NCI-H2227 (cell line): ENCODE results near the gene DOCK11.

Experiments used
- DNase-seq: peaks from one replicate; lab custom pipeline; 2025; ENCODE audit not compliant: unreplicated experiment; lab: John Stamatoyannopoulos, UW

DOCK11 gene

DNA sequence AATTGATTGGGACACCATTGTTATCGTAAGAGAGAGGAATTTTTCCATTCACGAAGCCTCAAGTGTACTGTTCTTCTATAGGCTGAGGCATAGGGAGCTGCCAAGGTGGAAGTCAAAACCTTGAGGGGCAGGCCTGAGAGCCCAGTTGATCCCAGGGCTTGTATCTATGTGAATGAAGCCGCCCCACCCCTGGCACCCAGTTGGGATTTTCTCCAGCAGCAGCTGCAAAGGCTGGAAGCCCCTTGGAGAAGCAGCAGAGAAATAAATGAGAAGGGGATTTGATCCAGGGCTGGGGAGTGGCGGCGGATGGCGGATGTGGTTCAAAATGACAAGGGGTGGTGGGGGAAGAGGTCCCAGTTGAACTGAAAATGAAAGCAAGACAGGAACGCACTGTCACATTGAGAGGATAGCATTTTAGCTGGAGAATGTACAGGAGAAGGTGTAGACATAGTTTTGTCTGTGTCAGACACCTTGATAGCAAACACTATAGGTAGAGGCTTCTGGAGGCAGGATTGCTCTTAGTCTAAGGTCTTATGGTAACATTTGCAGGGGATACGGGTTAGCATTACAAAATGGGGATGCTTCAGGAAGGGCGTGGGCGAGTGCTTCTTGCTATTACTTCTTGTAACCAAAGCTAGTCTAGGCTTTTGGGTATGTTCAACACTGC, 32.6 kb downstream of the DOCK11 start:
- no peak for DNase-seq

DNA sequence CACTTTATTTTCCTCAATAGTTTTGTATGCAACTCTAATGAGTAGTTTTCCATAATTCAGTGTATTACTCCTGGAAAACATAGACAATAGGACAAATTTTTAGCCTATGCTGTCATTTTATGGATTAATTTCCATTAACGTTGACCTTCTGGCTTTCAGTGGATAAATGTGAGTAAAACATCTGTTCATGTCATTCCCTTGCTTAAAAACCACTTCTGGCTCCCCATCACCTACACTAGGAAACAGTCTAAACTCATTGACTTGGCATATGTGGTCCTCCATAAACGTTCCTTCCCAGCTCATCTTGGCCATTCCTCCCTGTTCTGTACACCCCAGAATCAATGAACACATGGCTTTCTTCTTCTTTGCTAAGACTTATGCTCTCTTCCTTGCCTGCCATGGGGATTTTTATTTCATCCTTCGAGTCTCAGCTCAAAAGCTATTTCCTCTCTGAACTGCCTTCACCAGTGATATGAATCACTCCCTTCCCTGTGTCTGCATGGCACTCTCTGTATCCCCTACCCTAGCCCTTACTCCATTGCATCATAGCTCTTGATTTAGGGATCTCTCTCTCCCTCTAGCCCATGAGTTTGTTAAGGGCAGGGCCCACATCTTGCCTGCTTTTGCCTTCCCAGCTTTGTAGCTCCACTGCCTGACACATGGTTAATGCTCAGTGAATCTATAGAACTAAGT, 34.8 kb downstream of the DOCK11 start:
- no peak for DNase-seq

DNA sequence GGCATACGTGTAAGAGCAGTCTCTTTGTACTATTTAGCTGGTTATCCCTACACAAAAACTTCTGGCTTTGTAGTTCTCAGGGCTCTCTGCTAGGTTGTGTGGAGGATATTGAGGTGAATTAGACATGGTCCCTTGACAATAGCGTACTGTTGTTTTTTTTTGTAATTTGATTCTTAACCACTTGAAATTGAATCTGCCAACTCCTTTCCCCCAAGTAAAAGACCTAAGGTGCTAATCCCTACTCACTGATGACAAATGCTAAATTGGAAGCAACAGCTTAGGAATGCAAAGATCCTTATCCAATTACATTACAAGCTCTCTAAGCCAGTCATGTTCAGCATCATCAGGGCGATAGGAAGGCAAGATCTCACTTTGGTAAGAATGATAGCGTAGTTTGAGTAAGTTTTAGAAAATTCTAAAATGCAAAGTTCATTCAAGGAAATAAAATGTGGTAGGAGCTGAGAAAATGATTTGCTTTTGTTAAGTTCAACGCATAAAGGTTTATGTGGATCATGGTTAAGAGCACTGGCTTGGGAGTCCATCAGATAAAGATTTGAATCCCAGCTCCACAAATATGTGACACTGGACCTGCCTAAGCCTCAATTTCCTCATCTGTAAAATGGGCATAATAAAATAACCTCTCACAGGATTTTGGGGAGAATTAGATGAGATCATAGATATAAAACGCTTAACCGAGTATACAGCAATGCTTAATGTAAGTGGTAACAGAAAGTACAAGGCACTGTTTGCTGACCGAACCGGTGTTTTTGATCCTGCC, 39.3 kb downstream of the DOCK11 start:
- no peak for DNase-seq

DNA sequence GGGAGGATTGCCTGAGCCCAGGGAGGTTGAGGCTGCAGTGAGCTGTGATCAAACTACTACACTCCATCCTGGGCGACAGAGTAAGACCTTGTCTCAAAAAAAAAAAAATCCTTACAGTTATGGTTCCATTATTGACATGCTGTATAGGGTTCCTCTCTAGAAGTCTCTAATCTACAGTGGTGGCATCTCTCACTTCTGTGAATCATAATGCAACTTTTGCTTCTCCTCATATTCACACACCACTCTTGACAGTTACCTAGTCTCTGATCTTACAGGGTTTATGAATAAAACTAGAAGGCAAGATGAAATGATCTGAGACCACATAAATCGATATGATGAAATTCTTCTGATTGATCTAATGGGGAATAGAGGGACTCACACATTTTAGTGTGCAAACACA, 40.6 kb downstream of the DOCK11 start:
- DNase-seq = no peak

DNA sequence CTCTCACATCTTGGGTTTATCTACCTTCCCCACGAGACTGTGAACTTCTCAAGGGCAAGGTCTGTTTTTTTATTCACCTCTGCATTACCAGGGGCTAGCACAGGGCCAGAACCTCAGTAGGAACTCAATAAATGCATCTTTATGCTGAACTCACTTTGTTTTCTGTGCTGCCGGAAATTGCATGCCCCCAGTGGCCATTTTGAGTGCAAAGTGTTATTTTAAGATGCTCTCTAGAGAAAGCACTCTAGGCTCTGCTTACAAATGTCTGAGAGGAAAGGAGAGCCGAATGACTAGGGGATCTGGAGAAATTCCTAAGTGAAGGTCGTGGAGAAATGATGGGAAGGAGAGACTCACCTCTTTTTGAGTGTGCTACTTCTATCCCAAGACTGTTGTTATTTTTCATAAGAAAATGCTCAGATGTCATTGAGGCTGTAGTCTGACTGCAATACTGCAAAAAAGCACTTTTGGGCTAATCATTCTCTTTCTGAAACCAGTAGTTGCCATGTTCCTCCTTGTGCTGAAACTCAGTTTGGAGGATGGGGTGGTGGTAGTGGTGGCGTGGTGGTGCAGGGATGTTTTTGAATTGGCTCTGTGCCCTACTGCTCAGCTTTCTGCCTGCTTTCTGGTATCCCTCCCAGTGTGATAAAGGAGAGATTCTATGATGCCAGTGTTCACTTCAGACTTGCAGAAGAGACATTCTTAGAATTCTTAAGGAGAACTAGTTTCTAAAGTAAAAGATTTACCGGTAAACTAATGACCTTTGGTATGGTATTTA, 41.3 kb downstream of the DOCK11 start:
- peak; percentile 49 for DNase-seq

DNA sequence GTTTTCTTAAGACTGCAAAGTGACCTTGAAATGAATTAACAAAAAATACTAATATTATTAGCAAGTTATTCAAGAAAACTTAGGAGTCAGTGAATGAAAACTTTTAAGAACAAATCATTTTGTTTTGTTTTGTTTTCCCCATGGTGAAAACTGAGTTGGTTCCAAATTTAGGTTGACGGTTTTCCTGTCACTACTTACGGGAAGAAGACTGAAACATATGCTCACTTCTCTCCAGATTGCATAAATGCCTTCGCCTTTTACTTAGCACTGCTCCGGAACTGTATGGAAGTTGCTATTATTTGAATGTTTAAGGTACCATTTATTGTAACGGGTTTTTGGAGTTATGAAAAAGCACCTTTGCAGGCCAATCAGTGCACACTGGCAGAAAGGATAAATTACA, 42.8 kb downstream of the DOCK11 start:
- DNase-seq = no peak

DNA sequence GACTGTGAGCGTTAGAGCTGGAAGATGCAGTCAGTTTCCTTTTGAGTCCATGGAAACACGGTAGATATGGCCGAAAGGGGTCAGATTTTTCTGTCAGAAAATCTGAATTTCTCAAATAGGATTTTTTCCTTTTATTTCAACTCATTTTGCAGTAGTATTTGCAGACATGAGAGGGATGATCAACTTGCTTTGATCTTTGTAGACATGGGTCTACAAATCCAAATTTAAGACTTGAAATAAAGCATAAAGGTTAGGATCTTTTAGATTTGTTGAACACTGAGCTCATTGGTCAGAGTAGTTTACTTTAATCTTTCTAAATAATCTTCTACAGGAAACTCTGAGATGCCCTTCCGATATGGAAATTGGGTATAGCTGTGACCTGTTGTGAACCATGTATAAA, 44.7 kb downstream of the DOCK11 start:
- no peak for DNase-seq

DNA sequence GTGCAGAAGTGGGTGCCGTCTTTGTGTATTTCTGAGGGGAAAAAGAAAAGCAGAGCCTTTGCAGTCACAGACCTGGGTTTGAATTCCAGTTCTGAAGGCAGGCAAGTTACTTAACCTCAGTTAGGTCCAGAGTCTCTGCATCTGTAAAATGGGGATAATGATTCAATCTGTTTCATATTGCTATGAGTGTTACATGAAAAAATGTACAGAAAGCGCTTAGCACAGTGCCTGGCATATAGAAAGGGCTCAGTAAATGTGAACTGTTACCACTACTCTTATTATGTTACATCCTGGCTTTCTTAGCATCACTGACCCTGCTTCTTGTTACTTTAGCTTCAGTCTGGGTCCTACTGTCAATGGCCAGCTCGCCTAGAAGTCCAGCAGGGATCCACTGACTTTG, 45.9 kb downstream of the DOCK11 start:
- no peak for DNase-seq

DNA sequence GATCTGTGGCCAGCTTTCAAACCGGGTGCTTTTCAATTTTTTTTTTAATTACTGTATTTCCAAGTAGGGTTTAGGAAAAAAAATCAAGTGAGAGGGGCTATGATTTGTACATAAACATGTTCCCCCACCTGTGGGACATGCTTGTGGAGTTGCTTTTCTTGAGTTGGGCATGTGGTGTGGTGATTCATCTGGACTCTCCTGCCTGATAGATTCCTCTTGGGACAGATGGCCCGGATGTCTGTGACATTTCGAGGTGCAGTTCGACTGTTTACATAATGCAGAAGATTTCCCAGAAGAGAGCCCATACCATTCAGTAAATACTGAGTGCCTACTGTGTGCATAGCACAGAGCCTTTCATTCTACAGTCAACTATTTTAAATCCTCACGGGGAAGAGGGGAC, 49.9 kb downstream of the DOCK11 start:
- no peak for DNase-seq

DNA sequence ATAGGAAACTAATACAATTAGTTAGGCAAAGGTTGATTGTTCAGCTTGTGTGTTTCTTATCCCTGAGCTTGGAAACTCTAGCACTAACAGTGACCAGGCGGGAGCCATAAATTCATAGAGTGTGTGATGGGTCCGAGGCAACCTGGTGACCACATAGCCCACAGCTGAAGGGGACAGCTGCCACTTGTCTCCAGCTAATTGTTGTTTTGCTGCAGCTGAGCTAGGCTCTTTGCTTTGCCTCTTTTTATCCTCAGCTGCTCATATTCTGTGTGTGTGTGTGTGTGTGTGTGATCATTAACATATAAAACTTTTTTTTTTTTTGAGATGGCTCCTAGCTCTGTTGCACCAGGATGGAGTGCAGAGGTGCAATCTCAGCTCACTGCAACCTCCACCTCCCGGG, 53.2 kb downstream of the DOCK11 start:
- no peak for DNase-seq

DNA sequence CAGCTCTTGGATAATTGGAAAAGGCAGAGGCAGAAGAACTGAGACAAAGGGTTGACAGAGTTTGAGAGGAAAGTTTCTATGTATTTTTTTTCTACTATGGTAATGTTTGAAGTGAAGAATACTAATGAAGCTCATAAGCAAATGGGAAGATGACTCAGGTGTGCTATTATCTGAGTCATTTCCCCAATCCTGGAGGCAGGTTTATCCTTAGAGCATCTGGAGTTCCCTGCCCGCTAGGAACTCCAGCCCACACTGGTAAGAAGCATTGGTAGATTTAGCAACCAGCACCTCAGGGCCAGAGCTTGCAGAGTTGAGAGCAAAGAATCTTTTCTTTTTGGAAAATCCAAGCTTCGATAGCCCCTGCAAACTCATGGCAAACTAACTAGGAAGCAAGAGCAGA, 55.2 kb downstream of the DOCK11 start:
- no peak for DNase-seq

DNA sequence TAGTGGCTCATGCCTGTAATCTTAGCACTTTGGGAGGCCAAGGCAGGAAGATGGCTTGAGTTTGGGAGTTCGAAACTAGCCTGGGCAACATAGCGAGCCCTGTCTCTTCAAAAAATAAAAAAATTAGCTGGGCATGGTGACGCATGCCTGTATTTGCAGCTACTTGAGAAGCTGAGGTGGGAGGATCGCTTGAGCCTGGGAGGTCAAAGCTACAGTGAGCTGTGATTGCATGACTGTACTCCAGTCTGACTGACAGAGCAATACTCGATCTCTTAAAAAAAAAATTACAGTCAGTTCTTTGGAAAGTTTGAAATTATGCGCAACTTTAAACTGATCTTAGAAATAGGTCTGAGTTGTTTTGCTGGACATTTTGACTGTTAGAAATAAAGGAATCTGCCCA, 55.8 kb downstream of the DOCK11 start:
- DNase-seq = no peak

DNA sequence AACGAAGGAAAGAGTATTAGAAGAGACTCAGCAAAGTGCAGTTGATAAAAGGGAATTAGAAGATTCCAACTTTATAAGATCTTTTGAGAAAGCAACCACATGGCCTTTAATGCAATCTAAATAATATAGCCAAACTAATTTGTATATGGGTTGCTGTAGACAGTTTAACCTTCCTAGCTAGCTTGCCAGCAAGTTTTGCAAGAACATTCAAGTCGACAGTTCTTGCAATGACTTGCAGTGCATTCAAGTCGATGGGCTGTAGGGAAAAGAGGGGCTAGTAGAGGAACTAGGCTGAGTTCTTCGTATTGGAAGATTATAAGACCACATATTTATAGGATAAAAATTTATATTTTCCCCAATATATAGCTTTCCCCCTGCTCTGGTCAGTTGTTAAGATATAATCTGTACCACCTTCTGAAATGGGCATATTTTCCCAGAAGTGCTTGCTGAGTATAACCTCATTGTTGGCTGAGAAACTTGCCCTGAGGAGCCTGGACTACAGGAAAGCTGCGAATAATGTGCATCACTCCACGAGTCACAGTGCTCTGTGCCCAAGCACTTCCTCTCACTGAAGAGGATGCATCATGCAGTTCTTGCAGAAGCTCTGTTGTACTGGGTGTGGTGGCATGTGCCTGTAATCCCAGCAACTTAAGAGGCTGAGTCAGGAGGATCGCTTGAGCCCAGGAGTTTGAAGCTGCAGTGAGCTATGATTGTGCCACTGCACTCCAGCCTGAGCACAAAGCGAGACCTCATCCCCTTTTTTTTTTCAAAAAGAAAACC, 56.7 kb downstream of the DOCK11 start:
- no peak for DNase-seq

DNA sequence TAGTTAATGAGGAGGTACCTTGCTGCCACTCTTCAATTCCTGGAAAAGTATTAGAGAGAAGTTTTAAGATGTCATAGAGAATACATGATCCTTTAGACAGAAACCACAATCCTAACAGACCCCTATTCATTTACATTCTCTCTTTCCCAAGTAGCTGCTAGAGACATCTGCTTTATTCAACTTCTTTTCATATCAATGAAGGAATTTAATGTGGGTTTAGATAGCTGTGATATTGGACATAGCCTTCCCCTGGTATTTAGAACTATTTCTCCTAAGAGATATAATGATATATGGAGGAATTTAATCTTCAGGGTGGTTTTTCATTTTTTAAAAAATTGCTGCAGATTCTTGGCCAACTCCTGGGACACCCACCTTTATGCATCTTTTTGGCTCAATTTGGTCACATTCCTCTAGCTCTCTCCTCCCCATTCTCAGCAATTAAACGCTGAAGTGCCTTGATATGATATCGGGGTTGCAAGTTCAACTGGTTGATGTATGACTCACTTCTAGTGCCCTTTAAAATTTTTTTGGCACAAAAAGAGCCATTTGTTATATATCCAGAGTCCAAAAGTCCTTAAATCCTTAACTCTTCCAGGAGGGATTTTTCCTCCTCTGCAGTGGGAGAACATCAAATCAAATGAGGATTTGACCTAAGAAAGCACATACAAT, 57.6 kb downstream of the DOCK11 start:
- no peak for DNase-seq

DNA sequence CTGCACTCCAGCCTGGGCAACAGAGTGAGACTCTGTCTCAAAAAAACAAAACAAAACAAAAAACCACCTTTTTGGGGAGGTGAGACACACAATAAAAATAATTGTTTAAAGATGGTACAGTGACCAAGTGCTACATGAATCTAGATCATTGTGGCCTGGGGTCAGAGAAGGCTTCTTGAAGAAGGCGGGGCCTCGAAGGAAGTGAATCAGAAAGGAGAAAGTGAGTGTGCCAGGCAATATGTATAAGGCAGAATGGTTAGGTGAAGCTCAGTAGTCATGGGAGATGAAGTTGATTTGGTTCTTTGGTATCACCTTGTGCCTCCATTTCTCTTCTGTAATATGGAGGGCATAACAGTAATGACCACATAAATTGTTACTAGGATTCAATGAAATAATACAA, 58.9 kb downstream of the DOCK11 start:
- no peak for DNase-seq

DNA sequence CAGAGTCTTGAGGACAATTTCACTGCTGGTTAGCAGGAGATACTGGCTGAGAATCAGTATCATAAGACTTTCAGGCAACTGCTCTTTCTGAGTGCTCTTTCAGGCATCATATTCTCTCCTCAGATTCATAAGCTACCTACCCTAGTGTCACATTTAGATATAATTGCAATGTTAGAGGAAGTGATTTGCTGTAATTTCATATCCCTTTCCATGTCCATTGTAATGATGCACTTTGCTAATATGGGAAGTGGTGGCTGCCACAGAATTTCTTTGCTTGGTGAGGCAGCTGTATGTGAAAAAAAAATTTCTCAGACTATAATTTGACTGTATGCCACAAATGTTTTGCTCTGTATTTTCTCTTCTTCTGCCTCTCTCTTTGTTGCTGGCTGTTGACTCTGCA, 63.3 kb downstream of the DOCK11 start:
- peak; percentile 19 for DNase-seq

DNA sequence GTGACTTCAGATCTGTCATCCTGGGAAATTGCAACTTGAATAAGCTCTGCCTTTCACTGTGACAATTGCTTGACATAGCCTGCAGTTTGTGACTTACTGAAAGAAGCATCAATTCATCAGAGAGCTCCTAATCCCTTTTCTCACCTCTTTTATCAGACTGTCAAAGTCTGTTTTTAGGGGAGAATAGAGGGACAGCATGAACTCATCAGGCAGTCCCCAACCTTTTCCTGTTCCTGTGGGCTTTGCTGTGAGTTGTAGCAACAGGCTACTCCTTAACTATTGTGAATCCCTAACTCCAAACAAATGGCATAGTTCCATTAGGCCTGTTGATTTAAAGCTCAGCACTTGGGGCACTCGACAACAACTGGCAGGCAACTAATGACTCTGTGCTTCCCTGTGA, 64.9 kb downstream of the DOCK11 start:
- DNase-seq = no peak

DNA sequence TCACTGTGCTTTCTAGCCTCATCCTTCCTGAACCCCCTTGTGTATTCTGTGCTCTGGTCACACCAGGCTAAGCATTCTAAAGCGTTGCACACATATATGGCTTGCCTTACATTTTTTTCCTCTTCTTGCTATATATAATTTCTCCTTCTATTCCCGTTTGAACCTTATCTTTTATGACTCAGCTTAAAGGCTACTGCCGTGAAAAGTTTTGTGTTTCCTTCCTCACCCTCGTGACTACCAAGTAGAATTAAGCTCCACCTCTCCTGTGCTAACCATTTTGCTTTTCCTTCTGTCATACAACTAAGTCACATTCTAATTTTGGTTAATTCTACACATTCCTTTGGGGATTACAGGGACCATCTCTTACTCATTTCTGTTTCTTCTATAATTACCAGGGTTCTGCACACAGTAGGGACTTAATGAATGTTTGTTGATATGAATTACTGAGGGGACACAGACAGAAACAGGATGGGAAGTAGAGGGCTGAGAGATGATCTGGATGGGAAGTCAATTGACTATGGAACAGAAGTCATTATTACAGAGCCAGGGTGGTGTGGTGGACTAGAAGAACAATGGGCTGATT, 67.1 kb downstream of the DOCK11 start:
- no peak for DNase-seq

DNA sequence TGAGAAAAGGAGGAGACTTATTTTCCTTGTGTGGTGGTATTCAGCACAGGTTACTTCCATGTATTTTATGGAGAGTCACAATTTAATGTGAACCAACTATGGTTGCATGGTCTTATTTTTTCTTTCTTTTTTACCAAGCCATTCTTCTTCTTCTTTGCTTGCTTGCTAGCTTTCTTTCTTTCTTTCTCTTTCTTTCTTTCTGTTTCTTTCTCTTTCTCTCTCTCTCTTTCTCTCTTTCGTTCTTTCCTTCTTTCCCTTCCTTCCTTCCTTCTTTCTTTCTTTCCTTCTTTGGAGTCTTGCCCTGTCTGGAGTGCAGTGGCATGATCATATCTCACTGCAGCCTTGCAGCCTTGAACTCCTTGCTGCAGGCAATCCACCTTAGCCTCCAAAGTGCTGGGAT, 68.9 kb downstream of the DOCK11 start:
- no peak for DNase-seq

DNA sequence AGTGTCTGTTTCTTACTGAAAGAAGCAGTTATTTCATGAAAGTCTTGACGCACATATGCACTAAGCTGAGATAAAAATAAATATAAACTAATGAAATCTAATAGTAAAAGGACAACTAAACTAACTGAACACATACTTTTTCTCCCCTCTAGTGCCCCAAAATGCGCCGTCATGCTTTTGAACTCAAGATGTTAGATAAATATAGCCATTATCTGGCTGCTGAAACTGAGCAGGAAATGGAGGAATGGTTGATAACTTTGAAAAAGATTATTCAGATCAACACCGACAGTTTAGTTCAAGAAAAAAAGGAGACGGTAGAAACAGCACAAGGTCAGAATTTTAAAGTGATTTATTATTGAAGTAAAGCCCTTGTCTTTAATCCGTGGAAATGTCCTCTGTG, 70.2 kb downstream of the DOCK11 start:
- DNase-seq = no peak
